GM23338 (cell line): ENCODE data around the gene RBM17. TPM values are rescaled to one million over a fixed set of nuclear protein-coding genes. Genes with fewer than 3 reads are reported as not detected.

ENCODE experiments used
- ATAC-seq: fragments of 200-7000 bp; cut with Tn5 transposase; 3 replicates; pipeline ENCODE4 v1.9.1; 2020
- DNase-seq: peaks from one replicate; pipeline ENCODE4 v3.0.0-alpha.2; 2015; ENCODE audit warnings: low spot score
- H2AFZ ChIP-seq: fragments of 200-600 bp; sonication (generic); 2 replicates; pipeline ENCODE4 v1.8.0; 2016; ENCODE audit warnings: antibody characterized with exemption, mild to moderate bottlenecking, moderate library complexity
- H3F3A ChIP-seq: fragments of 200-600 bp; sonication (generic); replicated peaks from 2 replicates; pipeline ENCODE4 v1.8.0; 2017; ENCODE audit warnings: antibody characterized with exemption, mixed run types, low read depth
- H3K27ac ChIP-seq: fragments of 200-600 bp; sonication (generic); 2 replicates; pipeline ENCODE4 v1.6.1; 2016; ENCODE audit warnings: low read depth
- H3K27me3 ChIP-seq: fragments of 200-600 bp; sonication (generic); 2 replicates; pipeline ENCODE4 v1.8.0; 2016; ENCODE audit warnings: mild to moderate bottlenecking, mixed run types, moderate library complexity; ENCODE audit not compliant: insufficient read depth
- H3K36me3 ChIP-seq: fragments of 200-600 bp; sonication (generic); 2 replicates; pipeline ENCODE4 v1.8.0; 2016; ENCODE audit warnings: mild to moderate bottlenecking; ENCODE audit not compliant: insufficient read depth
- H3K4me1 ChIP-seq: fragments of 200-600 bp; sonication (generic); 2 replicates; pipeline ENCODE4 v1.8.0; 2016; ENCODE audit warnings: mild to moderate bottlenecking, moderate library complexity; ENCODE audit not compliant: insufficient read depth
- H3K4me2 ChIP-seq: fragments of 200-600 bp; sonication (generic); 2 replicates; pipeline ENCODE4 v1.7.1; 2017; ENCODE audit warnings: mixed run types
- H3K4me3 ChIP-seq: fragments of 200-600 bp; sonication (generic); 2 replicates; pipeline ENCODE4 v1.6.1; 2016; ENCODE audit warnings: mixed run types
- H3K79me2 ChIP-seq: fragments of 200-600 bp; sonication (generic); replicated peaks from 2 replicates; pipeline ENCODE4 v1.8.0; 2017; ENCODE audit warnings: mild to moderate bottlenecking; ENCODE audit not compliant: insufficient read depth
- H3K9me2 ChIP-seq: fragments of 200-600 bp; sonication (generic); 2 replicates; pipeline ENCODE4 v1.8.0; 2017; ENCODE audit not compliant: insufficient read depth
- H4K20me1 ChIP-seq: fragments of 200-600 bp; sonication (generic); replicated peaks from 2 replicates; pipeline ENCODE4 v1.8.0; 2017; ENCODE audit warnings: mild to moderate bottlenecking; ENCODE audit not compliant: insufficient read depth
- H3K27ac Mint-ChIP-seq: 2 replicates; pipeline ENCODE4 v1.8.0; 2020; ENCODE audit warnings: inconsistent platforms, mild to moderate bottlenecking, moderate library complexity, mixed read lengths
- H3K27me3 Mint-ChIP-seq: 3 replicates; pipeline ENCODE4 v1.8.0; 2022; ENCODE audit warnings: low read depth, mild to moderate bottlenecking, moderate library complexity, mixed read lengths, inconsistent platforms; ENCODE audit not compliant: insufficient read depth, poor library complexity
- H3K36me3 Mint-ChIP-seq: 3 replicates; pipeline ENCODE4 v1.8.0; 2021; ENCODE audit warnings: low read depth, mild to moderate bottlenecking, inconsistent platforms, moderate library complexity, mixed read lengths
- H3K4me1 Mint-ChIP-seq: 3 replicates; pipeline ENCODE4 v1.8.0; 2020; ENCODE audit warnings: mild to moderate bottlenecking, inconsistent platforms, mixed read lengths
- H3K4me3 Mint-ChIP-seq: 3 replicates; pipeline ENCODE4 v1.8.0; 2021; ENCODE audit warnings: moderate library complexity, mild to moderate bottlenecking, inconsistent platforms, mixed read lengths
- H3K9me3 Mint-ChIP-seq: 3 replicates; pipeline ENCODE4 v1.8.0; 2020; ENCODE audit warnings: moderate library complexity, mild to moderate bottlenecking, inconsistent platforms, mixed read lengths
- CREB1 ChIP-seq: fragments of 250-450 bp; sonication (Bioruptor Pico); IDR thresholded peaks from 2 replicates; pipeline ENCODE4 v1.5.0; 2020; ENCODE audit warnings: low read depth, mild to moderate bottlenecking, moderate library complexity
- NANOG ChIP-seq: IDR thresholded peaks from 2 replicates; pipeline ENCODE4 v1.6.1; 2016; ENCODE audit warnings: antibody characterized with exemption, borderline replicate concordance
- STAT1 ChIP-seq: IDR thresholded peaks from one replicate; pipeline ENCODE4 v1.6.1; 2016; ENCODE audit warnings: antibody characterized with exemption; ENCODE audit not compliant: unreplicated experiment
- ZNF114 ChIP-seq: fragments of 250-450 bp; sonication (Bioruptor Pico); IDR thresholded peaks from 2 replicates; pipeline ENCODE4 v1.5.0; 2020; ENCODE audit warnings: mild to moderate bottlenecking, moderate library complexity
- ZNF331 ChIP-seq: fragments of 250-450 bp; sonication (Bioruptor Pico); IDR thresholded peaks from 2 replicates; pipeline ENCODE4 v1.5.0; 2020; ENCODE audit warnings: low read depth, mild to moderate bottlenecking, moderate library complexity
- polyA plus RNA-seq: library from polyadenylated mRNA; unstranded; fragments of >200 nt; fragmentation: Nextera tagmentation; extraction: Ambion mirVana; gene quantifications from 2 replicates; pipeline ENCODE4 v1.2.1, GENCODE V29; 2016
- total RNA-seq: library from RNA; depleted of rRNA; stranded (reverse); fragments of >200 nt; shearing (Covaris generic); gene quantifications from 2 replicates; pipeline ENCODE4 v1.2.3, GENCODE V29; 2014
- TF ChIP-seq, protein P1 (sequence below): IDR thresholded peaks from one replicate; pipeline ENCODE4 v1.6.1; 2018; ENCODE audit warnings: antibody characterized with exemption; ENCODE audit not compliant: unreplicated experiment
- TF ChIP-seq, protein P2 (sequence below): fragments of 250-450 bp; sonication (Bioruptor Pico); IDR thresholded peaks from 2 replicates; pipeline ENCODE4 v1.5.0; 2020; ENCODE audit warnings: mild to moderate bottlenecking, moderate library complexity
- TF ChIP-seq, protein P3 (sequence below), 2 experiments: fragments of 200-600 bp in 1 of 2; sonication (generic) in 1 of 2; conservative IDR thresholded peaks; 2 replicates each; pipeline versions ENCODE4 v1.5.1 to v1.6.1; 2016 to 2017; ENCODE audit warnings: antibody characterized with exemption in 2 of 2, low read depth in 2 of 2, mild to moderate bottlenecking in 2 of 2, moderate library complexity in 1 of 2

Gene RBM17
- total and polyA plus RNA-seq, 2 experiments from 2014 or later: 54.7 to 281 TPM

DNA sequence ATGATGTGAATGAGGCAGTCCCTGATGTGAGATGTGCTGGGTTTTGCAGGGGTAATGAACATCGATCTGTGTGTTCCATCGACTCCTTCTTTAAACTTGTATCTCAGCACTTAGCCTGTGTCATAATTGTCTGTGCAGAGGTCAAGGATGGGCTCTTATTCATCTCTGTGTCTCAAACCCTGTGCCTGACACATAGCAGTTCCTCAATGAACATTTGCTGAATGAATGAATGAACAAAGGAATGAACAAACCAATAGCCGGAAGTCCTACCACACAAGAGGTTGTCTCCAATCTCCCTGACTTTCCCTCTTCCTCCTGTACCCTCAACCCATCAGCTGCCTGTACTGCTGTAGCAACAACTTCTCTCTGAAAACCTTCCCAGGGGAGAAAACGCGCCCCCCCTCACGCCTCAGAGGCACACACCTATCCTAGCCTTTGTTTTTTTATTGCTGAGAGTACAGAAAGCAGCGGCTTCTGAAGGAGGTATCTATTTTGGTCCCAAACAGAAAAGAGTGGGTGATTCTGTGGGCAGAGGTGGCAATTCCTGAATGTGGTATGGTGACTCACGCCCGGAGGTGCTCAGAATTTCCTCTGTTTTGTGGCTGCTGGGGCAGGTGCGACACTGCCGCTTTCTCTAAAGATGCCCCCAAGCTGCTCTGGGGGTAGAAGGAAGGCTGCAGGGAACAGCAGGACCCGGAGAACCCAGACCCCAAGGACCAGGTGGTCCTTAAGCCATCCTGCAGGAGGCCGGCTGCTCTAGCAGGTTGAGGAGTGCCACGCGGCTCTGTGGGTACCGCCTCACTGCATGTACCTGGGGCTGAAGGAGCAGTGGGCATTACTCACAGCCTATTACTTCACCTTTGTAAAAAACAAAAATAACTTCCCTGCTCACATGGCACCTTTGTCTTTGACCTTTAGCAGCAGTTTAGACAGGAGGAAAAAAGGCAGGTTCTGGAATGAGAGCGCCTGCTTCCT is 36.3 kb upstream of the RBM17 start:
- Mint-ChIP-seq H3K4me3 (no peak overlapping the region), H3K4me1 (peaks cover 7% of the 10 kb centered on the region; the same call in 2 of the 3 replicates), H3K27ac (no peak overlapping the region), H3K9me3 (no peaks in the 10 kb centered on the region), H3K27me3 (peaks cover 5% of the 10 kb centered on the region), H3K36me3 (no peaks in the 10 kb centered on the region)
- Histone ChIP-seq H3K4me1 (no peaks in the 10 kb centered on the region), H3K36me3 (no peaks in the 10 kb centered on the region), H3K4me2 (no peak overlapping the region), H3K27me3 (no peaks in the 10 kb centered on the region), H2AFZ (peak overlapping the region; percentile 32; the same call in 1 of the 2 replicates), H3F3A (no peaks in the 10 kb centered on the region), H3K27ac (no peak overlapping the region), H4K20me1 (no peaks in the 10 kb centered on the region), H3K79me2 (no peaks in the 10 kb centered on the region), H3K9me2 (no peaks in the 10 kb centered on the region), H3K4me3 (no peak overlapping the region)
- TF ChIP-seq CREB1 (CRISPR knock-in tag) (no peak), ZNF114 (CRISPR knock-in tag) (no peak), STAT1 (no peak), NANOG (no peak)
- TF ChIP-seq, protein P1, sequence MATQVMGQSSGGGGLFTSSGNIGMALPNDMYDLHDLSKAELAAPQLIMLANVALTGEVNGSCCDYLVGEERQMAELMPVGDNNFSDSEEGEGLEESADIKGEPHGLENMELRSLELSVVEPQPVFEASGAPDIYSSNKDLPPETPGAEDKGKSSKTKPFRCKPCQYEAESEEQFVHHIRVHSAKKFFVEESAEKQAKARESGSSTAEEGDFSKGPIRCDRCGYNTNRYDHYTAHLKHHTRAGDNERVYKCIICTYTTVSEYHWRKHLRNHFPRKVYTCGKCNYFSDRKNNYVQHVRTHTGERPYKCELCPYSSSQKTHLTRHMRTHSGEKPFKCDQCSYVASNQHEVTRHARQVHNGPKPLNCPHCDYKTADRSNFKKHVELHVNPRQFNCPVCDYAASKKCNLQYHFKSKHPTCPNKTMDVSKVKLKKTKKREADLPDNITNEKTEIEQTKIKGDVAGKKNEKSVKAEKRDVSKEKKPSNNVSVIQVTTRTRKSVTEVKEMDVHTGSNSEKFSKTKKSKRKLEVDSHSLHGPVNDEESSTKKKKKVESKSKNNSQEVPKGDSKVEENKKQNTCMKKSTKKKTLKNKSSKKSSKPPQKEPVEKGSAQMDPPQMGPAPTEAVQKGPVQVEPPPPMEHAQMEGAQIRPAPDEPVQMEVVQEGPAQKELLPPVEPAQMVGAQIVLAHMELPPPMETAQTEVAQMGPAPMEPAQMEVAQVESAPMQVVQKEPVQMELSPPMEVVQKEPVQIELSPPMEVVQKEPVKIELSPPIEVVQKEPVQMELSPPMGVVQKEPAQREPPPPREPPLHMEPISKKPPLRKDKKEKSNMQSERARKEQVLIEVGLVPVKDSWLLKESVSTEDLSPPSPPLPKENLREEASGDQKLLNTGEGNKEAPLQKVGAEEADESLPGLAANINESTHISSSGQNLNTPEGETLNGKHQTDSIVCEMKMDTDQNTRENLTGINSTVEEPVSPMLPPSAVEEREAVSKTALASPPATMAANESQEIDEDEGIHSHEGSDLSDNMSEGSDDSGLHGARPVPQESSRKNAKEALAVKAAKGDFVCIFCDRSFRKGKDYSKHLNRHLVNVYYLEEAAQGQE: no peak
- ATAC-seq (no peak), DNase-seq (no peak)

DNA sequence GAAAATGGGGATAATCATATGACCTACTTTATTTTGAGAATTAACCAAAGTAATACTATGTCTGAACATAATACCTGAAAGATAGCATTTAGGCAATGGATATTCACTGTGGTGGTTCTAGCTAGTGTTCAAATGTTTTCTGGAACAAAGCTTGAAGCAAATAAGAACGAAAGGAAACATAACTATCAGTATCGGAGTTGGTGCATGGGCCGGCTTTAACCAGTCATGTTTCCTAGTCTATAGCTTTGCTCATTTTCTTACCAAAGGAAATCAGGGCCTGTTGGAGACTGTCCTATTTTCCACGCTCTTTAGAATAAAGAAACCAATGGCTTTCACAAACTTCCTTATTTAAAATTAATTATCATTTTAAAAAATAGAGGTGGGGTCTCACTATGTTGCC is 35.5 kb upstream of the RBM17 start:
- Mint-ChIP-seq H3K27ac (no peak overlapping the region), H3K4me3 (no peak overlapping the region), H3K36me3 (no peaks in the 10 kb centered on the region), H3K4me1 (peaks cover 7% of the 10 kb centered on the region; the same call in 2 of the 3 replicates), H3K27me3 (peaks cover 2% of the 10 kb centered on the region), H3K9me3 (no peaks in the 10 kb centered on the region)
- no peaks in the 10 kb centered on the region for H4K20me1 ChIP-seq
- no peak overlapping the region for H3K4me3 ChIP-seq
- H3K27me3 ChIP-seq: no peaks in the 10 kb centered on the region
- H3K4me2 ChIP-seq: no peak overlapping the region
- no peak for ATAC-seq
- peak overlapping the region; percentile 32; the same call in 1 of the 2 replicates for H2AFZ ChIP-seq
- H3K36me3 ChIP-seq: no peaks in the 10 kb centered on the region
- DNase-seq: no peak
- no peaks in the 10 kb centered on the region for H3F3A ChIP-seq
- H3K4me1 ChIP-seq: no peaks in the 10 kb centered on the region
- no peaks in the 10 kb centered on the region for H3K9me2 ChIP-seq
- H3K79me2 ChIP-seq: no peaks in the 10 kb centered on the region
- H3K27ac ChIP-seq: no peak overlapping the region
- TF ChIP-seq ZNF114 (CRISPR knock-in tag) (no peak), STAT1 (no peak), ZNF331 (CRISPR knock-in tag) (no peak)
- TF ChIP-seq, protein P2, sequence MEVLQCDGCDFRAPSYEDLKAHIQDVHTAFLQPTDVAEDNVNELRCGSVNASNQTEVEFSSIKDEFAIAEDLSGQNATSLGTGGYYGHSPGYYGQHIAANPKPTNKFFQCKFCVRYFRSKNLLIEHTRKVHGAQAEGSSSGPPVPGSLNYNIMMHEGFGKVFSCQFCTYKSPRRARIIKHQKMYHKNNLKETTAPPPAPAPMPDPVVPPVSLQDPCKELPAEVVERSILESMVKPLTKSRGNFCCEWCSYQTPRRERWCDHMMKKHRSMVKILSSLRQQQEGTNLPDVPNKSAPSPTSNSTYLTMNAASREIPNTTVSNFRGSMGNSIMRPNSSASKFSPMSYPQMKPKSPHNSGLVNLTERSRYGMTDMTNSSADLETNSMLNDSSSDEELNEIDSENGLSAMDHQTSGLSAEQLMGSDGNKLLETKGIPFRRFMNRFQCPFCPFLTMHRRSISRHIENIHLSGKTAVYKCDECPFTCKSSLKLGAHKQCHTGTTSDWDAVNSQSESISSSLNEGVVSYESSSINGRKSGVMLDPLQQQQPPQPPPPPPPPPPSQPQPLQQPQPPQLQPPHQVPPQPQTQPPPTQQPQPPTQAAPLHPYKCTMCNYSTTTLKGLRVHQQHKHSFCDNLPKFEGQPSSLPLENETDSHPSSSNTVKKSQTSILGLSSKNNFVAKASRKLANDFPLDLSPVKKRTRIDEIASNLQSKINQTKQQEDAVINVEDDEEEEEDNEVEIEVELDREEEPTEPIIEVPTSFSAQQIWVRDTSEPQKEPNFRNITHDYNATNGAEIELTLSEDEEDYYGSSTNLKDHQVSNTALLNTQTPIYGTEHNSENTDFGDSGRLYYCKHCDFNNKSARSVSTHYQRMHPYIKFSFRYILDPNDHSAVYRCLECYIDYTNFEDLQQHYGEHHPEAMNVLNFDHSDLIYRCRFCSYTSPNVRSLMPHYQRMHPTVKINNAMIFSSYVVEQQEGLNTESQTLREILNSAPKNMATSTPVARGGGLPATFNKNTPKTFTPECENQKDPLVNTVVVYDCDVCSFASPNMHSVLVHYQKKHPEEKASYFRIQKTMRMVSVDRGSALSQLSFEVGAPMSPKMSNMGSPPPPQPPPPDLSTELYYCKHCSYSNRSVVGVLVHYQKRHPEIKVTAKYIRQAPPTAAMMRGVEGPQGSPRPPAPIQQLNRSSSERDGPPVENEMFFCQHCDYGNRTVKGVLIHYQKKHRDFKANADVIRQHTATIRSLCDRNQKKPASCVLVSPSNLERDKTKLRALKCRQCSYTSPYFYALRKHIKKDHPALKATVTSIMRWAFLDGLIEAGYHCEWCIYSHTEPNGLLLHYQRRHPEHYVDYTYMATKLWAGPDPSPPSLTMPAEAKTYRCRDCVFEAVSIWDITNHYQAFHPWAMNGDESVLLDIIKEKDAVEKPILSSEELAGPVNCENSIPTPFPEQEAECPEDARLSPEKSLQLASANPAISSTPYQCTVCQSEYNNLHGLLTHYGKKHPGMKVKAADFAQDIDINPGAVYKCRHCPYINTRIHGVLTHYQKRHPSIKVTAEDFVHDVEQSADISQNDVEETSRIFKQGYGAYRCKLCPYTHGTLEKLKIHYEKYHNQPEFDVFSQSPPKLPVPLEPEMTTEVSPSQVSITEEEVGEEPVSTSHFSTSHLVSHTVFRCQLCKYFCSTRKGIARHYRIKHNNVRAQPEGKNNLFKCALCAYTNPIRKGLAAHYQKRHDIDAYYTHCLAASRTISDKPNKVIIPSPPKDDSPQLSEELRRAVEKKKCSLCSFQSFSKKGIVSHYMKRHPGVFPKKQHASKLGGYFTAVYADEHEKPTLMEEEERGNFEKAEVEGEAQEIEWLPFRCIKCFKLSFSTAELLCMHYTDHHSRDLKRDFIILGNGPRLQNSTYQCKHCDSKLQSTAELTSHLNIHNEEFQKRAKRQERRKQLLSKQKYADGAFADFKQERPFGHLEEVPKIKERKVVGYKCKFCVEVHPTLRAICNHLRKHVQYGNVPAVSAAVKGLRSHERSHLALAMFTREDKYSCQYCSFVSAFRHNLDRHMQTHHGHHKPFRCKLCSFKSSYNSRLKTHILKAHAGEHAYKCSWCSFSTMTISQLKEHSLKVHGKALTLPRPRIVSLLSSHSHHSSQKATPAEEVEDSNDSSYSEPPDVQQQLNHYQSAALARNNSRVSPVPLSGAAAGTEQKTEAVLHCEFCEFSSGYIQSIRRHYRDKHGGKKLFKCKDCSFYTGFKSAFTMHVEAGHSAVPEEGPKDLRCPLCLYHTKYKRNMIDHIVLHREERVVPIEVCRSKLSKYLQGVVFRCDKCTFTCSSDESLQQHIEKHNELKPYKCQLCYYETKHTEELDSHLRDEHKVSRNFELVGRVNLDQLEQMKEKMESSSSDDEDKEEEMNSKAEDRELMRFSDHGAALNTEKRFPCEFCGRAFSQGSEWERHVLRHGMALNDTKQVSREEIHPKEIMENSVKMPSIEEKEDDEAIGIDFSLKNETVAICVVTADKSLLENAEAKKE: no peak
- TF ChIP-seq, protein P3, sequence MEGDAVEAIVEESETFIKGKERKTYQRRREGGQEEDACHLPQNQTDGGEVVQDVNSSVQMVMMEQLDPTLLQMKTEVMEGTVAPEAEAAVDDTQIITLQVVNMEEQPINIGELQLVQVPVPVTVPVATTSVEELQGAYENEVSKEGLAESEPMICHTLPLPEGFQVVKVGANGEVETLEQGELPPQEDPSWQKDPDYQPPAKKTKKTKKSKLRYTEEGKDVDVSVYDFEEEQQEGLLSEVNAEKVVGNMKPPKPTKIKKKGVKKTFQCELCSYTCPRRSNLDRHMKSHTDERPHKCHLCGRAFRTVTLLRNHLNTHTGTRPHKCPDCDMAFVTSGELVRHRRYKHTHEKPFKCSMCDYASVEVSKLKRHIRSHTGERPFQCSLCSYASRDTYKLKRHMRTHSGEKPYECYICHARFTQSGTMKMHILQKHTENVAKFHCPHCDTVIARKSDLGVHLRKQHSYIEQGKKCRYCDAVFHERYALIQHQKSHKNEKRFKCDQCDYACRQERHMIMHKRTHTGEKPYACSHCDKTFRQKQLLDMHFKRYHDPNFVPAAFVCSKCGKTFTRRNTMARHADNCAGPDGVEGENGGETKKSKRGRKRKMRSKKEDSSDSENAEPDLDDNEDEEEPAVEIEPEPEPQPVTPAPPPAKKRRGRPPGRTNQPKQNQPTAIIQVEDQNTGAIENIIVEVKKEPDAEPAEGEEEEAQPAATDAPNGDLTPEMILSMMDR (conservative IDR thresholded peaks at IDR 0.05; ENCODE audit: low read depth in 2 of 2): no peak
